Liver (tissue), 9 donors: ENCODE data around the gene CTNNA1. TPM values are rescaled to one million over a fixed set of nuclear protein-coding genes. Genes with fewer than 3 reads are reported as not detected.

Experiments
- DNase-seq: peaks from one replicate; pipeline ENCODE4 v3.0.0-alpha.2; 2017; ENCODE audit warnings: low spot score
- H3K27ac ChIP-seq, 2 donors: one replicate each; pipeline ENCODE4 v1.7.0; 2013; ENCODE audit warnings: inconsistent platforms in 2 of 2, low read length in 2 of 2, control low read depth in 1 of 2, low read depth in 1 of 2, mild to moderate bottlenecking in 1 of 2
- H3K27me3 ChIP-seq, 4 donors: one replicate each; pipeline versions ENCODE4 v1.6.1 to v1.7.0; 2013; ENCODE audit warnings: low read length in 3 of 4, inconsistent platforms in 1 of 4, mild to moderate bottlenecking in 1 of 4, moderate library complexity in 1 of 4; ENCODE audit not compliant: control insufficient read depth in 4 of 4, insufficient read depth in 4 of 4
- H3K36me3 ChIP-seq, 4 donors: one replicate each; pipeline versions ENCODE4 v1.6.1 to v1.7.0; 2013; ENCODE audit warnings: low read length in 3 of 4, mild to moderate bottlenecking in 3 of 4, low read depth in 1 of 4, moderate library complexity in 1 of 4; ENCODE audit not compliant: control insufficient read depth in 4 of 4, insufficient read depth in 3 of 4
- H3K4me1 ChIP-seq, 4 donors: one replicate each; pipeline versions ENCODE4 v1.6.1 to v1.7.0; 2013; ENCODE audit warnings: low read length in 3 of 4, mild to moderate bottlenecking in 3 of 4, moderate library complexity in 1 of 4; ENCODE audit not compliant: control insufficient read depth in 4 of 4, insufficient read depth in 4 of 4
- H3K4me3 ChIP-seq, 3 donors: one replicate each; pipeline versions ENCODE4 v1.6.1 to v1.7.0; 2013; ENCODE audit warnings: low read length in 3 of 3, control low read depth in 1 of 3, low read depth in 1 of 3, mild to moderate bottlenecking in 1 of 3
- H3K9ac ChIP-seq, 2 donors: one replicate each; pipeline ENCODE4 v1.7.0; 2013; ENCODE audit warnings: low read length in 2 of 2, mild to moderate bottlenecking in 2 of 2, moderate library complexity in 2 of 2, control low read depth in 1 of 2, low read depth in 1 of 2
- H3K9me3 ChIP-seq, 4 donors: one replicate each; pipeline versions ENCODE4 v1.6.1 to v1.7.0; 2013; ENCODE audit warnings: low read length in 3 of 4; ENCODE audit not compliant: control insufficient read depth in 4 of 4
- EGR1 ChIP-seq, 2 donors: IDR thresholded peaks; 2 replicates each; pipeline ENCODE4 v1.6.1; 2016 to 2018; ENCODE audit warnings: antibody characterized with exemption in 2 of 2, low read depth in 2 of 2
- FOXA1 ChIP-seq: IDR thresholded peaks from 2 replicates; pipeline ENCODE4 v1.6.1; 2016; ENCODE audit warnings: antibody characterized with exemption
- FOXA2 ChIP-seq: IDR thresholded peaks from 2 replicates; pipeline ENCODE4 v1.6.1; 2016; ENCODE audit warnings: antibody characterized with exemption
- GABPA ChIP-seq, 2 donors: IDR thresholded peaks in 1 of 2; conservative IDR thresholded peaks in 1 of 2; 2 replicates each; pipeline ENCODE4 v1.6.1; 2016; ENCODE audit warnings: antibody characterized with exemption in 2 of 2, mild to moderate bottlenecking in 1 of 2, moderate library complexity in 1 of 2
- HNF4A ChIP-seq, 2 donors: conservative IDR thresholded peaks; 2 replicates each; pipeline ENCODE4 v1.6.1; 2016; ENCODE audit warnings: antibody characterized with exemption in 2 of 2, mild to moderate bottlenecking in 2 of 2
- HNF4G ChIP-seq: IDR thresholded peaks from 2 replicates; pipeline ENCODE4 v1.6.1; 2016; ENCODE audit warnings: antibody characterized with exemption
- NR2F2 ChIP-seq: IDR thresholded peaks from 2 replicates; pipeline ENCODE4 v1.6.1; 2016; ENCODE audit warnings: antibody characterized with exemption
- RAD21 ChIP-seq, 2 donors: IDR thresholded peaks; 2 replicates each; pipeline ENCODE4 v1.6.1; 2016; ENCODE audit warnings: antibody characterized with exemption in 2 of 2, mild to moderate bottlenecking in 2 of 2
- RXRA ChIP-seq, 2 donors: IDR thresholded peaks; 2 replicates each; pipeline ENCODE4 v1.6.1; 2017 to 2018; ENCODE audit warnings: antibody characterized with exemption in 2 of 2, mild to moderate bottlenecking in 1 of 2
- SP1 ChIP-seq: IDR thresholded peaks from 2 replicates; pipeline ENCODE4 v1.6.1; 2018; ENCODE audit warnings: antibody characterized with exemption, mild to moderate bottlenecking
- TAF1 ChIP-seq: conservative IDR thresholded peaks from 2 replicates; pipeline ENCODE4 v1.6.1; 2016; ENCODE audit warnings: antibody characterized with exemption, mild to moderate bottlenecking
- YY1 ChIP-seq: IDR thresholded peaks from 2 replicates; pipeline ENCODE4 v1.6.1; 2016; ENCODE audit warnings: antibody characterized with exemption, mild to moderate bottlenecking
- WGBS: extraction: QIAGEN DNeasy Blood & Tissue Kit; methylation state at CpG from one replicate; pipeline ENCODE4 v1.1.7; 2013; 5-methylcytosine and 5-hydroxymethylcytosine counted together
- polyA plus RNA-seq, 2 donors: library from polyadenylated mRNA; stranded (reverse) in 1 of 2; unstranded in 1 of 2; fragments of 200-250 nt in 1 of 2; fragments of >200 nt in 1 of 2; fragmentation: Nextera tagmentation in 1 of 2; extraction: Ambion mirVana in 1 of 2; gene quantifications; one replicate each; pipeline versions ENCODE4 v1.2.1 to v1.2.3, GENCODE V29; 2013 to 2015
- total RNA-seq, 2 donors: library from RNA; depleted of rRNA; stranded (reverse); fragments of >200 nt; gene quantifications; one replicate each; pipeline ENCODE4 v1.2.3, GENCODE V29; 2014
- TF ChIP-seq, protein P1 (sequence below): IDR thresholded peaks from 2 replicates; pipeline ENCODE4 v1.6.1; 2016; ENCODE audit warnings: antibody characterized with exemption
- TF ChIP-seq, protein P2 (sequence below): IDR thresholded peaks from 2 replicates; pipeline ENCODE4 v1.6.1; 2016; ENCODE audit warnings: antibody characterized with exemption
- TF ChIP-seq, protein P3 (sequence below): fragments of 150-350 bp; IDR thresholded peaks from 2 replicates; pipeline ENCODE4 v1.5.1; 2017; ENCODE audit warnings: improper control_type of control experiment, low read depth, low read length; ENCODE audit not compliant: missing input control
- TF ChIP-seq, protein P4 (sequence below): IDR thresholded peaks from 2 replicates; pipeline ENCODE4 v1.6.1; 2016; ENCODE audit warnings: antibody characterized with exemption, mild to moderate bottlenecking
- TF ChIP-seq, protein P5 (sequence below): IDR thresholded peaks from 2 replicates; pipeline ENCODE4 v1.6.1; 2016; ENCODE audit warnings: antibody characterized with exemption
- donor health status: healthy.
- donor health status: healthy.
- donor health status: healthy.
- donor health status: healthy.
- donor health status: healthy.

CTNNA1 gene
- total and polyA plus RNA-seq, 4 donors, result 39.9 to 150 (median 103) TPM

DNA sequence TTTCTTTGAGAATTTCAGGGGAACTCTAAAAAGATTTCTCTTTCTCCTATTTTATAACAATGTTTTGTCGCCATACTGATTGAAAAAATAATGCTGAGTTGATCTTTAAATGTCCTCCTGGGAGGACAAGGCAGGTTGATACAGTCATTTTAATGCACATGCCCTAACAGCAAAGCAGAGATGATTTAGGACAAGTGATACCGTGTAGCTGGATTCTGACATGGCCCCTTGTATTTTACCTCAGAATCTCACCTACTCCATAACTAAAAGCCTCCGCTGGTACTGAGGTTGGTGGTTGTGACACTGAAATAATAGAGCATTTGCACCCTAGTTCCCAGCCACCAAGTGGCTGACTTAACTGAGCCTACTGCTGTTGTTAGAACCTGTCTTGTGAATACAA lies 122.7 kb downstream of the CTNNA1 start:
- no peak for DNase-seq
- WGBS, result 99% methylated on average over 3 of the region's 3 CpGs
- peaks cover 0 to 2% (median 0%) of the 10 kb centered on the region in 4 donors for H3K36me3 ChIP-seq
- peaks cover 0 to 6% (median 1%) of the 10 kb centered on the region in 4 donors for H3K4me1 ChIP-seq
- H3K9ac ChIP-seq, result no peak overlapping the region
- no peak overlapping the region for H3K27ac ChIP-seq
- H3K9me3 ChIP-seq, result no peaks in the 10 kb centered on the region
- TF ChIP-seq, protein P1, sequence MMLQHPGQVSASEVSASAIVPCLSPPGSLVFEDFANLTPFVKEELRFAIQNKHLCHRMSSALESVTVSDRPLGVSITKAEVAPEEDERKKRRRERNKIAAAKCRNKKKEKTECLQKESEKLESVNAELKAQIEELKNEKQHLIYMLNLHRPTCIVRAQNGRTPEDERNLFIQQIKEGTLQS, result no peak
- TF ChIP-seq FOXA1, result no peak
- no peak for TF ChIP-seq RXRA (IDR thresholded peaks at IDR 0.05)
- TF ChIP-seq, protein P2, sequence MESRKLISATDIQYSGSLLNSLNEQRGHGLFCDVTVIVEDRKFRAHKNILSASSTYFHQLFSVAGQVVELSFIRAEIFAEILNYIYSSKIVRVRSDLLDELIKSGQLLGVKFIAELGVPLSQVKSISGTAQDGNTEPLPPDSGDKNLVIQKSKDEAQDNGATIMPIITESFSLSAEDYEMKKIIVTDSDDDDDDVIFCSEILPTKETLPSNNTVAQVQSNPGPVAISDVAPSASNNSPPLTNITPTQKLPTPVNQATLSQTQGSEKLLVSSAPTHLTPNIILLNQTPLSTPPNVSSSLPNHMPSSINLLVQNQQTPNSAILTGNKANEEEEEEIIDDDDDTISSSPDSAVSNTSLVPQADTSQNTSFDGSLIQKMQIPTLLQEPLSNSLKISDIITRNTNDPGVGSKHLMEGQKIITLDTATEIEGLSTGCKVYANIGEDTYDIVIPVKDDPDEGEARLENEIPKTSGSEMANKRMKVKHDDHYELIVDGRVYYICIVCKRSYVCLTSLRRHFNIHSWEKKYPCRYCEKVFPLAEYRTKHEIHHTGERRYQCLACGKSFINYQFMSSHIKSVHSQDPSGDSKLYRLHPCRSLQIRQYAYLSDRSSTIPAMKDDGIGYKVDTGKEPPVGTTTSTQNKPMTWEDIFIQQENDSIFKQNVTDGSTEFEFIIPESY, result no peak
- TF ChIP-seq TAF1, result no peak
- TF ChIP-seq GABPA (IDR thresholded peaks at IDR 0.05 in 1 of 2, conservative IDR thresholded peaks at IDR 0.05 in 1 of 2), result no peak
- TF ChIP-seq SP1, result no peak
- no peak for TF ChIP-seq YY1
- TF ChIP-seq, protein P3, sequence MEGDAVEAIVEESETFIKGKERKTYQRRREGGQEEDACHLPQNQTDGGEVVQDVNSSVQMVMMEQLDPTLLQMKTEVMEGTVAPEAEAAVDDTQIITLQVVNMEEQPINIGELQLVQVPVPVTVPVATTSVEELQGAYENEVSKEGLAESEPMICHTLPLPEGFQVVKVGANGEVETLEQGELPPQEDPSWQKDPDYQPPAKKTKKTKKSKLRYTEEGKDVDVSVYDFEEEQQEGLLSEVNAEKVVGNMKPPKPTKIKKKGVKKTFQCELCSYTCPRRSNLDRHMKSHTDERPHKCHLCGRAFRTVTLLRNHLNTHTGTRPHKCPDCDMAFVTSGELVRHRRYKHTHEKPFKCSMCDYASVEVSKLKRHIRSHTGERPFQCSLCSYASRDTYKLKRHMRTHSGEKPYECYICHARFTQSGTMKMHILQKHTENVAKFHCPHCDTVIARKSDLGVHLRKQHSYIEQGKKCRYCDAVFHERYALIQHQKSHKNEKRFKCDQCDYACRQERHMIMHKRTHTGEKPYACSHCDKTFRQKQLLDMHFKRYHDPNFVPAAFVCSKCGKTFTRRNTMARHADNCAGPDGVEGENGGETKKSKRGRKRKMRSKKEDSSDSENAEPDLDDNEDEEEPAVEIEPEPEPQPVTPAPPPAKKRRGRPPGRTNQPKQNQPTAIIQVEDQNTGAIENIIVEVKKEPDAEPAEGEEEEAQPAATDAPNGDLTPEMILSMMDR, result no peak
- no peak for TF ChIP-seq NR2F2
- H3K27me3 ChIP-seq, result no peaks in the 10 kb centered on the region
- H3K4me3 ChIP-seq, result no peak overlapping the region

DNA sequence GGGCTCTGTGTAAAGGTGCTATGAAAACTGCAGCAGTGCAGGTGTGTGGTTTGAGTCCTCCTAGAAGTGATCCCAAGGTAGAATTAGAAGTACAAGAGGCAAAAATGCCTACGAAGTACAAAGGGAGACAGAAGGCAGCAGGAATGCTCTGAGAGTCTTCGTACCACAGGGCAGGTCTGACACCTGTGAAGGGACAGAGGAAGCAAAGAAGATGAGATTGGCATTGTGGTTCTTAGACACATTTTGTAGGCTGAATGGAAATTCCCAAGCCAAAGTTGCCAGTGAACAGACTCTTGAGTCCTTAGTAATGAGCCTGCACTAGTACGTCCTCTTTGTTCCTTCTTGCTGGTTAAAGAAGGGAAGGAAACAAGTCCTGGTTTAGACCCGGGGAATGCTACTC lies 123.6 kb downstream of the CTNNA1 start:
- H3K27me3 ChIP-seq, result no peaks in the 10 kb centered on the region
- no peak overlapping the region for H3K4me3 ChIP-seq
- H3K9me3 ChIP-seq, result no peaks in the 10 kb centered on the region
- no peak overlapping the region for H3K9ac ChIP-seq
- WGBS, result 97% methylated on average over 4 of the region's 4 CpGs
- H3K36me3 ChIP-seq, result peaks cover 0 to 2% (median 0%) of the 10 kb centered on the region in 4 donors
- no peak for DNase-seq
- H3K27ac ChIP-seq, result no peak overlapping the region
- peaks cover 0 to 6% (median 1%) of the 10 kb centered on the region in 4 donors for H3K4me1 ChIP-seq
- TF ChIP-seq GABPA (IDR thresholded peaks at IDR 0.05 in 1 of 2, conservative IDR thresholded peaks at IDR 0.05 in 1 of 2) (no peak), HNF4A (conservative IDR thresholded peaks at IDR 0.05) (no peak), RXRA (IDR thresholded peaks at IDR 0.05) (no peak), HNF4G (no peak), TAF1 (no peak), FOXA2 (no peak), RAD21 (IDR thresholded peaks at IDR 0.05) (no peak), EGR1 (IDR thresholded peaks at IDR 0.05; ENCODE audit: low read depth in 2 of 2) (no peak), SP1 (no peak), YY1 (no peak), FOXA1 (no peak)
- TF ChIP-seq, protein P2, result no peak
- TF ChIP-seq, protein P4, sequence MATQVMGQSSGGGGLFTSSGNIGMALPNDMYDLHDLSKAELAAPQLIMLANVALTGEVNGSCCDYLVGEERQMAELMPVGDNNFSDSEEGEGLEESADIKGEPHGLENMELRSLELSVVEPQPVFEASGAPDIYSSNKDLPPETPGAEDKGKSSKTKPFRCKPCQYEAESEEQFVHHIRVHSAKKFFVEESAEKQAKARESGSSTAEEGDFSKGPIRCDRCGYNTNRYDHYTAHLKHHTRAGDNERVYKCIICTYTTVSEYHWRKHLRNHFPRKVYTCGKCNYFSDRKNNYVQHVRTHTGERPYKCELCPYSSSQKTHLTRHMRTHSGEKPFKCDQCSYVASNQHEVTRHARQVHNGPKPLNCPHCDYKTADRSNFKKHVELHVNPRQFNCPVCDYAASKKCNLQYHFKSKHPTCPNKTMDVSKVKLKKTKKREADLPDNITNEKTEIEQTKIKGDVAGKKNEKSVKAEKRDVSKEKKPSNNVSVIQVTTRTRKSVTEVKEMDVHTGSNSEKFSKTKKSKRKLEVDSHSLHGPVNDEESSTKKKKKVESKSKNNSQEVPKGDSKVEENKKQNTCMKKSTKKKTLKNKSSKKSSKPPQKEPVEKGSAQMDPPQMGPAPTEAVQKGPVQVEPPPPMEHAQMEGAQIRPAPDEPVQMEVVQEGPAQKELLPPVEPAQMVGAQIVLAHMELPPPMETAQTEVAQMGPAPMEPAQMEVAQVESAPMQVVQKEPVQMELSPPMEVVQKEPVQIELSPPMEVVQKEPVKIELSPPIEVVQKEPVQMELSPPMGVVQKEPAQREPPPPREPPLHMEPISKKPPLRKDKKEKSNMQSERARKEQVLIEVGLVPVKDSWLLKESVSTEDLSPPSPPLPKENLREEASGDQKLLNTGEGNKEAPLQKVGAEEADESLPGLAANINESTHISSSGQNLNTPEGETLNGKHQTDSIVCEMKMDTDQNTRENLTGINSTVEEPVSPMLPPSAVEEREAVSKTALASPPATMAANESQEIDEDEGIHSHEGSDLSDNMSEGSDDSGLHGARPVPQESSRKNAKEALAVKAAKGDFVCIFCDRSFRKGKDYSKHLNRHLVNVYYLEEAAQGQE, result no peak
- TF ChIP-seq, protein P5, sequence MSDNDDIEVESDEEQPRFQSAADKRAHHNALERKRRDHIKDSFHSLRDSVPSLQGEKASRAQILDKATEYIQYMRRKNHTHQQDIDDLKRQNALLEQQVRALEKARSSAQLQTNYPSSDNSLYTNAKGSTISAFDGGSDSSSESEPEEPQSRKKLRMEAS, result no peak
